Natural killer cell (primary cell): ENCODE data around the gene ADAMTSL1. TPM values are rescaled to one million over a fixed set of nuclear protein-coding genes. Genes with fewer than 3 reads are reported as not detected.
"Not testable (repeated sequence)": the region's sequence is repeated elsewhere in the genome, so short reads cannot be mapped to it uniquely, and the experiment has no call there.

Experiments used
- ATAC-seq, 3 donors: fragments of 150-1000 bp in 2 of 3; fragments of 200-7000 bp in 1 of 3; cut with Tn5 transposase; 1 replicate in 1 of 3; 2 replicates in 2 of 3; pipeline ENCODE4 v1.10.0; 2021; ENCODE audit warnings: mild to moderate bottlenecking in 2 of 3, moderate library complexity in 2 of 3
- DNase-seq, 2 donors: peaks; one replicate each; pipeline versions ENCODE4 v3.0.0 to v3.0.0-alpha.2; 2013 to 2021; ENCODE audit warnings: mixed read lengths in 1 of 2
- H3K27ac ChIP-seq: one replicate; pipeline ENCODE4 v1.5.1; 2013; ENCODE audit warnings: mild to moderate bottlenecking, low read length
- H3K27me3 ChIP-seq: one replicate; pipeline ENCODE4 v1.6.1; 2013; ENCODE audit warnings: low read length; ENCODE audit not compliant: control insufficient read depth, insufficient read depth
- H3K36me3 ChIP-seq: one replicate; pipeline ENCODE4 v1.6.1; 2013; ENCODE audit warnings: low read length; ENCODE audit not compliant: control insufficient read depth, insufficient read depth
- H3K4me1 ChIP-seq: one replicate; pipeline ENCODE4 v1.6.1; 2013; ENCODE audit warnings: low read length; ENCODE audit not compliant: control insufficient read depth, insufficient read depth
- H3K4me3 ChIP-seq: one replicate; pipeline ENCODE4 v1.5.1; 2013; ENCODE audit warnings: low read length
- H3K9me3 ChIP-seq: one replicate; pipeline ENCODE4 v1.6.1; 2013; ENCODE audit warnings: low read length; ENCODE audit not compliant: control insufficient read depth, insufficient read depth
- H3K27ac Mint-ChIP-seq, 2 donors: one replicate each; pipeline ENCODE4 v1.8.0; 2022; ENCODE audit warnings: mild to moderate bottlenecking in 2 of 2, mixed read lengths in 2 of 2, moderate library complexity in 1 of 2
- H3K27me3 Mint-ChIP-seq, 2 donors: one replicate each; pipeline ENCODE4 v1.8.0; 2022; ENCODE audit warnings: low read depth in 2 of 2, mixed read lengths in 2 of 2
- H3K36me3 Mint-ChIP-seq: one replicate; pipeline ENCODE4 v1.8.0; 2022; ENCODE audit warnings: mixed read lengths
- H3K4me1 Mint-ChIP-seq, 2 donors: one replicate each; pipeline ENCODE4 v1.8.0; 2022; ENCODE audit warnings: mixed read lengths in 2 of 2
- H3K4me3 Mint-ChIP-seq: one replicate; pipeline ENCODE4 v1.8.0; 2022; ENCODE audit warnings: mild to moderate bottlenecking, moderate library complexity, mixed read lengths
- H3K9me3 Mint-ChIP-seq, 2 donors: one replicate each; pipeline ENCODE4 v1.8.0; 2022; ENCODE audit warnings: mixed read lengths in 2 of 2
- WGBS: methylation state at CpG from one replicate; pipeline ENCODE4 v1.1.7; 2013; ENCODE audit warnings: missing lambda C conversion rate; ENCODE audit not compliant: insufficient coverage; 5-methylcytosine and 5-hydroxymethylcytosine counted together
- intact Hi-C: fragments of 100-400 bp; cut with micrococcal nuclease; formaldehyde crosslinking; loops from one replicate; pipeline ENCODE4 v1.14.2; 2022
- total RNA-seq, 4 donors: library from RNA; stranded (reverse); fragments of 120-200 nt in 1 of 4; gene quantifications; one replicate each; pipeline versions ENCODE4 v1.2.3 to v1.2.4, GENCODE V29; 2013 to 2022
- TF ChIP-seq, protein P1 (sequence below): fragments of 200-600 bp; IDR thresholded peaks from one replicate; pipeline ENCODE4 v1.8.0; 2022; ENCODE audit warnings: antibody characterized with exemption

The ADAMTSL1 gene
- total RNA-seq, 3 donors from 2014 or later (not counting 1 experiment from before 2014, with no cell fraction given), result not detected

DNA sequence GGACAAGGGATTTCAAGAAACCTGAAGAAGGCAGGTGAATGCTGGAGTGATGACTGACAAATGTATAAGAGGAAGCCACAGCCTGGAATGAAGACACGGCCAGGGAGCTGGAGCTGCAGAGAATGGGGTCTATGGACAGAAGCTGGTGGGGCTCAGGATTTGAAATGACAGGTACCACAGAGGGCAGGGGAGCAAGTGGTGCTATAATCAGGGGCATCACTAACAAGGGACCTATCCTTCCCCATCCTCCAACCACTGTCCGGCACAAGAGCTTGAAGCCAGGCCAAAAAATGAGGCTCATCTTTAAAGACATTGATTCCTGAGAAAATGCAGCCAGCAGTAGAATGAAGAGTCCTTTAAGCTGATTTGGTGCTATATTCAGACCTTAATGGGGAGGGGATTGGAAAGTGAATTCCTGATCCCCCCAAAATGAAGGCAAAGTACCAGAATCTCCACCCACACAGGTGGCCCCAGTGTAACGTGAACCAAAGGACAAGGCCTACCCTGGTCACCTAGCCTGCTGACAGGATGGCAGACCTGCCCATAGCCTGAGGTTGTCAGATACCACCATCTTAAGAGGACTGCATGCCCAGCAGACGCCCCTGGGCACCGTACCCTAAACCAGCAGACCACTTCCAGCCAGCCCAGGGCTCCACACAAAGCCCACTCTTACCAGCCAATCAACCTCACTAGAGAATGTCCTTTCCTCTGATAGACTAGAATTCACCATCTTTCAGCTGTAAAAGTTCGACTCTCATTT, 449.9 kb downstream of the ADAMTSL1 start:
- no peaks in the 10 kb centered on the region for H3K9me3 ChIP-seq
- H3K27me3 Mint-ChIP-seq, result peaks cover 0 to 4% of the 10 kb centered on the region in 2 donors
- H3K36me3 Mint-ChIP-seq, result no peaks in the 10 kb centered on the region
- intact Hi-C loops, result no loop called here
- H3K27me3 ChIP-seq, result no peaks in the 10 kb centered on the region
- WGBS, result 87% methylated on average over 5 of the region's 6 CpGs
- no peak overlapping the region for H3K27ac ChIP-seq
- H3K36me3 ChIP-seq, result no peaks in the 10 kb centered on the region
- TF ChIP-seq, protein P1, sequence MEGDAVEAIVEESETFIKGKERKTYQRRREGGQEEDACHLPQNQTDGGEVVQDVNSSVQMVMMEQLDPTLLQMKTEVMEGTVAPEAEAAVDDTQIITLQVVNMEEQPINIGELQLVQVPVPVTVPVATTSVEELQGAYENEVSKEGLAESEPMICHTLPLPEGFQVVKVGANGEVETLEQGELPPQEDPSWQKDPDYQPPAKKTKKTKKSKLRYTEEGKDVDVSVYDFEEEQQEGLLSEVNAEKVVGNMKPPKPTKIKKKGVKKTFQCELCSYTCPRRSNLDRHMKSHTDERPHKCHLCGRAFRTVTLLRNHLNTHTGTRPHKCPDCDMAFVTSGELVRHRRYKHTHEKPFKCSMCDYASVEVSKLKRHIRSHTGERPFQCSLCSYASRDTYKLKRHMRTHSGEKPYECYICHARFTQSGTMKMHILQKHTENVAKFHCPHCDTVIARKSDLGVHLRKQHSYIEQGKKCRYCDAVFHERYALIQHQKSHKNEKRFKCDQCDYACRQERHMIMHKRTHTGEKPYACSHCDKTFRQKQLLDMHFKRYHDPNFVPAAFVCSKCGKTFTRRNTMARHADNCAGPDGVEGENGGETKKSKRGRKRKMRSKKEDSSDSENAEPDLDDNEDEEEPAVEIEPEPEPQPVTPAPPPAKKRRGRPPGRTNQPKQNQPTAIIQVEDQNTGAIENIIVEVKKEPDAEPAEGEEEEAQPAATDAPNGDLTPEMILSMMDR, result no peak
- no peak overlapping the region for H3K4me3 Mint-ChIP-seq
- no peak for DNase-seq
- H3K4me3 ChIP-seq, result no peak overlapping the region
- no peak overlapping the region for H3K27ac Mint-ChIP-seq
- H3K4me1 Mint-ChIP-seq, result no peaks in the 10 kb centered on the region
- no peaks in the 10 kb centered on the region for H3K9me3 Mint-ChIP-seq
- no peak for ATAC-seq
- no peaks in the 10 kb centered on the region for H3K4me1 ChIP-seq

DNA sequence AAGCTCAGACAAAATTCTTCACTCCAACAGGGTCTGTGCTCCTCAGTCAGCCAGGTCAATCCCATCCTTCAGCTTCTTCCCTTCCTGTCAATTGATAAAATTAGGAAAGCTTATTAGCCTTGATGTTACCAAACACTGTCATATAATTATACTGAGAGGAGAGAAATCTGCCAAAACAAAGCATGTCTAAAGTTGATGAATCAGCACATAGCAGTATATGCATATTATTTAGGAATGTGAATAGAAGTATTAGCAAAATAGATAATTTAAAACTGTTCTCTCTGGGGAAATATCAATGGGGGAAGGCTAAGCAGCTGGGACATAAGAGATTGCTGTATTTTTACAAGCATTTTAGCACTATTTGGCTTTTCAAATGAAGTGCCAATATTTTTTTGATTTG, 451.9 kb downstream of the ADAMTSL1 start:
- no peaks in the 10 kb centered on the region for H3K27me3 ChIP-seq
- H3K4me3 Mint-ChIP-seq, result no peak overlapping the region
- H3K4me3 ChIP-seq, result no peak overlapping the region
- H3K9me3 Mint-ChIP-seq, result no peaks in the 10 kb centered on the region
- ATAC-seq (no peak), DNase-seq (no peak)
- H3K27me3 Mint-ChIP-seq, result no peaks in the 10 kb centered on the region
- H3K27ac ChIP-seq, result no peak overlapping the region
- no peaks in the 10 kb centered on the region for H3K36me3 Mint-ChIP-seq
- H3K9me3 ChIP-seq, result no peaks in the 10 kb centered on the region
- H3K4me1 ChIP-seq, result no peaks in the 10 kb centered on the region
- no peaks in the 10 kb centered on the region for H3K4me1 Mint-ChIP-seq
- H3K27ac Mint-ChIP-seq, result no peak overlapping the region
- TF ChIP-seq, protein P1, result no peak
- no peaks in the 10 kb centered on the region for H3K36me3 ChIP-seq
- intact Hi-C loops, result no loop called here

DNA sequence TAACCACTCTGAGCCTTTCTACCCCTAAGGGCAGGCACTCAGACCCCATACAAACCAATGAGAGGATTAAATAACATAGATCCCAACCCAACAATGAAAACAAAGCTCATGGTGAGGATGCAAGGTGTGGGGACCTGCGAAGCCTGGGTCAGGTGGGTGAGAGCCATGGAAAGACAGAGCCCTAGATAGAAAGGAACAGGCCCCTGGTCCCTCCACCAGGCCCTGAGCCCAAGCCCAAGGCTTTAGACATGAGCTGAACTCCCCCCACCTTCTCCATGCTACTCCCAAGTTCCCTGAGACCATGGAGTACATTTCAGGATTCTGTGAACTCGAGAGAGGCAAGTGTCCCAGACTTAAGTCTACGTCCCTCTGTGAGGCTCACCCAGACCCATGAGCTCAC, 452.6 kb downstream of the ADAMTSL1 start:
- no peak overlapping the region for H3K27ac Mint-ChIP-seq
- intact Hi-C loops, result no loop called here
- Histone ChIP-seq H3K9me3 (no peaks in the 10 kb centered on the region), H3K36me3 (no peaks in the 10 kb centered on the region), H3K27me3 (no peaks in the 10 kb centered on the region), H3K4me3 (no peak overlapping the region), H3K27ac (no peak overlapping the region), H3K4me1 (no peaks in the 10 kb centered on the region)
- no peak overlapping the region for H3K4me3 Mint-ChIP-seq
- WGBS, result 74% methylated on average over 3 of the region's 3 CpGs
- ATAC-seq (no peak), DNase-seq (no peak)
- H3K27me3 Mint-ChIP-seq, result no peaks in the 10 kb centered on the region
- H3K36me3 Mint-ChIP-seq, result no peaks in the 10 kb centered on the region
- no peaks in the 10 kb centered on the region for H3K4me1 Mint-ChIP-seq
- no peaks in the 10 kb centered on the region for H3K9me3 Mint-ChIP-seq
- TF ChIP-seq, protein P1, result no peak

GRCh38 chr9:18928711-18929110, 454.8 kb downstream of the ADAMTSL1 start:
- no peak overlapping the region for H3K4me3 ChIP-seq
- H3K4me1 ChIP-seq, result no peaks in the 10 kb centered on the region
- H3K27ac ChIP-seq, result no peak overlapping the region
- Mint-ChIP-seq H3K4me1 (no peaks in the 10 kb centered on the region), H3K4me3 (no peak overlapping the region), H3K9me3 (no peaks in the 10 kb centered on the region), H3K36me3 (no peaks in the 10 kb centered on the region), H3K27me3 (no peaks in the 10 kb centered on the region), H3K27ac (no peak overlapping the region)
- no peaks in the 10 kb centered on the region for H3K36me3 ChIP-seq
- ATAC-seq (no peak), DNase-seq (no peak)
- TF ChIP-seq, protein P1, result no peak
- H3K9me3 ChIP-seq, result no peaks in the 10 kb centered on the region
- intact Hi-C loops, result no loop called here
- 85% methylated on average over 5 of the region's 7 CpGs for WGBS
- H3K27me3 ChIP-seq, result no peaks in the 10 kb centered on the region

- H3K9me3 ChIP-seq, H3K27ac ChIP-seq, H3K4me1 ChIP-seq, intact Hi-C loops, DNase-seq, H3K27ac Mint-ChIP-seq, H3K4me3 ChIP-seq, H3K27me3 ChIP-seq, H3K4me1 Mint-ChIP-seq, H3K4me3 Mint-ChIP-seq, ATAC-seq, H3K9me3 Mint-ChIP-seq, H3K36me3 Mint-ChIP-seq, H3K36me3 ChIP-seq: not testable (repeated sequence)
- WGBS, result 81% methylated on average over 10 of the region's 13 CpGs
- peaks cover 6 to 11% of the 10 kb centered on the region in 2 donors for H3K27me3 Mint-ChIP-seq
Measured at GRCh38 chr9:18930611-18931010, 456.7 kb downstream of the ADAMTSL1 start.
